ENCODE measurements around the gene REG1B. TPM values are rescaled to one million over a fixed set of nuclear protein-coding genes. Genes with fewer than 3 reads are reported as not detected.

The REG1B gene
- total RNA-seq, 4 donors from 2014 or later, result not detected

- peaks cover 0 to 16% (median 0%) of the 10 kb centered on the region in 3 donors for H3K9me3 ChIP-seq
- no peak for ATAC-seq
- H3K27ac ChIP-seq, result no peak overlapping the region
- 50 to 73% methylated on average over 2 of the region's 2 CpGs for WGBS, 2 donors (ENCODE audit: low coverage in 1 of 2)
- no peak overlapping the region for H3K4me3 ChIP-seq
- no peaks in the 10 kb centered on the region for H3K27me3 ChIP-seq
- no peak for TF ChIP-seq POLR2AphosphoS5 (IDR thresholded peaks at IDR 0.05)
- TF ChIP-seq, protein P1, sequence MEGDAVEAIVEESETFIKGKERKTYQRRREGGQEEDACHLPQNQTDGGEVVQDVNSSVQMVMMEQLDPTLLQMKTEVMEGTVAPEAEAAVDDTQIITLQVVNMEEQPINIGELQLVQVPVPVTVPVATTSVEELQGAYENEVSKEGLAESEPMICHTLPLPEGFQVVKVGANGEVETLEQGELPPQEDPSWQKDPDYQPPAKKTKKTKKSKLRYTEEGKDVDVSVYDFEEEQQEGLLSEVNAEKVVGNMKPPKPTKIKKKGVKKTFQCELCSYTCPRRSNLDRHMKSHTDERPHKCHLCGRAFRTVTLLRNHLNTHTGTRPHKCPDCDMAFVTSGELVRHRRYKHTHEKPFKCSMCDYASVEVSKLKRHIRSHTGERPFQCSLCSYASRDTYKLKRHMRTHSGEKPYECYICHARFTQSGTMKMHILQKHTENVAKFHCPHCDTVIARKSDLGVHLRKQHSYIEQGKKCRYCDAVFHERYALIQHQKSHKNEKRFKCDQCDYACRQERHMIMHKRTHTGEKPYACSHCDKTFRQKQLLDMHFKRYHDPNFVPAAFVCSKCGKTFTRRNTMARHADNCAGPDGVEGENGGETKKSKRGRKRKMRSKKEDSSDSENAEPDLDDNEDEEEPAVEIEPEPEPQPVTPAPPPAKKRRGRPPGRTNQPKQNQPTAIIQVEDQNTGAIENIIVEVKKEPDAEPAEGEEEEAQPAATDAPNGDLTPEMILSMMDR (IDR thresholded peaks at IDR 0.05), result no peak
- H3K36me3 ChIP-seq, result no peaks in the 10 kb centered on the region
- no peaks in the 10 kb centered on the region for H3K4me1 ChIP-seq
These were observed 15.4 kb upstream of the REG1B start for GRCh38 chr2:79103214-79103613.

DNA sequence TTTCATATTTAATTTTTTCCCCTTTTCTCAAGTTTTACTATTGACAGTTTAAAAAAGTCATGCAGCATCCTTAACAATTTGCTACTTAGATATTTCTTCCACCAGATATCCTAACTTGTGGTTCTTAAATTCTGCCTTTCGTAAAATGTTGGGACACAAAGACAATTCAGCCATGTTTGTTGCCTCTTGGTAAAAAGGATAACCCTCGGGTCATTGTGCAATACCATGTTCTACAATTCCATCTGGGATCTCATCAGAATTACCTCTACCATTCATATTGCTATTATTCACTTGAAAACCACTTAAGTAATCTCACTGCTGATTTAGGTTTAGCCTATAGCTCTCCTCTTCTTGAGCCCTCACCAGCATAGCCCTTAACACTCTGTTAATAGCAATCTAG, 13.2 kb upstream of the REG1B start:
- H3K27me3 ChIP-seq, result no peaks in the 10 kb centered on the region
- no peak overlapping the region for H3K27ac ChIP-seq
- 87 to 89% methylated on average over 2 of the region's 2 CpGs for WGBS, 2 donors (ENCODE audit: low coverage in 1 of 2)
- TF ChIP-seq EP300 (IDR thresholded peaks at IDR 0.05) (no peak), POLR2AphosphoS5 (IDR thresholded peaks at IDR 0.05) (no peak), POLR2A (IDR thresholded peaks at IDR 0.05) (no peak)
- H3K36me3 ChIP-seq, result no peaks in the 10 kb centered on the region
- H3K4me3 ChIP-seq, result no peak overlapping the region
- H3K4me1 ChIP-seq, result no peaks in the 10 kb centered on the region
- ATAC-seq, result no peak
- peaks cover 0 to 16% (median 0%) of the 10 kb centered on the region in 3 donors for H3K9me3 ChIP-seq

DNA sequence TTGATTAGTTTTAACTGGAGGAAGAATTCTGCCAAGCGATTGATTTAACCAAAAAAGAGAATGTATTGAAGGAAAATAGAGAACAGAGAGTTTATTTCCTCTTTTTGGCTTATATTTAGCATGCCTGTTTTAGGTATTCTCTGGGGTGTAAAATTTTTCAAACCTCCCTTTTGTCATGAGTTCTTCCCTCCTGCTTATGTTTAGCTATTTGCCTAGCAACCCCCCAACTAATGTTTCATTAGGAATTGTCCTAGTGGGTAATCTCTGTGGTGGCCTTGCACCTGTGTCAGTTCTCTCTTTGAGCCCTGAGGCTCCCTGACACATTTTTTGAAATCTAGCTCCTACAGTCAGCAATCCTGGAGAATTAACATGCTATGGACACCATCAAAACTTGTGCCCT, 12.5 kb upstream of the REG1B start:
- peaks cover 0 to 16% (median 0%) of the 10 kb centered on the region in 3 donors for H3K9me3 ChIP-seq
- H3K27me3 ChIP-seq, result no peaks in the 10 kb centered on the region
- WGBS, 2 donors (ENCODE audit: low coverage in 1 of 2), result 92 to 94% methylated on average over 1 of the region's 1 CpG
- ATAC-seq, result no peak
- H3K4me1 ChIP-seq, result no peaks in the 10 kb centered on the region
- H3K27ac ChIP-seq, result no peak overlapping the region
- H3K4me3 ChIP-seq, result no peak overlapping the region
- no peaks in the 10 kb centered on the region for H3K36me3 ChIP-seq
- TF ChIP-seq POLR2A (IDR thresholded peaks at IDR 0.05), result no peak

DNA sequence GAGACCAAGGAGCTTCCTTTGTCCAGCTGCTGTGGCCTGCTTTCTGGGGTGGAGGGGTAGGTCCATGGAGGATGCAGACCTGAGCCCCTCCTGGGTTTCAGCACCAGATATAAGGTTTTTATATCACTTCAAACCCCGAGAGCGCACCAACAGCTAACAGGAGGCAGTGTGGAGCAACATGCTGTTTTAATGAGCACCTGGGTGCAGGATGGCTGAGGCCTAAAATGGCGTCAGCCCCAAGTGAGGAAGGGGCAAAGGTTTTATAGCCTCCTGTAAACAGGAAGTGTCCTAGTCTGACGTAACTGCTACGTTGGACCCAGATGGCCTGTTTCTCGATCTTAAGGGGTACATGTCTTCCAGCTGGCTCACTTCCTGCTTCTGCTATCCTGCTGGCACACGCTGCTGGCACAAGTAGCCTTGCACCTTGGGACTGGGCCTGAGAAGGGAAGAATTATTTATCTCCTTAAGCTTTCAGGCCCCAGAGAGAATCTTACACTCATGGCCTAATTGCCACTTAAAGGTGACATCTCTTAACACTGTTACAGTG, 11.4 kb upstream of the REG1B start:
- H3K27ac ChIP-seq, result no peak overlapping the region
- WGBS, 2 donors (ENCODE audit: low coverage in 1 of 2), result 57 to 71% methylated on average over 6 to 7 of the region's 7 CpGs
- H3K4me3 ChIP-seq, result no peak overlapping the region
- H3K27me3 ChIP-seq, result no peaks in the 10 kb centered on the region
- peaks cover 0 to 16% (median 0%) of the 10 kb centered on the region in 3 donors for H3K9me3 ChIP-seq
- H3K36me3 ChIP-seq, result no peaks in the 10 kb centered on the region
- H3K4me1 ChIP-seq, result no peaks in the 10 kb centered on the region
- no peak for TF ChIP-seq POLR2A (IDR thresholded peaks at IDR 0.05)
- TF ChIP-seq EP300 (IDR thresholded peaks at IDR 0.05), result no peak
- no peak for ATAC-seq

- no peaks in the 10 kb centered on the region for H3K27me3 ChIP-seq
- no peaks in the 10 kb centered on the region for H3K4me1 ChIP-seq
- H3K27ac ChIP-seq, result no peak overlapping the region
- peaks cover 0 to 16% (median 0%) of the 10 kb centered on the region in 3 donors for H3K9me3 ChIP-seq
- TF ChIP-seq POLR2A (IDR thresholded peaks at IDR 0.05) (no peak), POLR2AphosphoS5 (IDR thresholded peaks at IDR 0.05) (no peak), EP300 (IDR thresholded peaks at IDR 0.05) (no peak)
- TF ChIP-seq, protein P1 (IDR thresholded peaks at IDR 0.05), result no peak
- no peak for ATAC-seq
- 58 to 88% methylated on average over 2 to 6 of the region's 6 CpGs for WGBS, 2 donors (ENCODE audit: low coverage in 1 of 2)
- H3K36me3 ChIP-seq, result no peaks in the 10 kb centered on the region
- no peak overlapping the region for H3K4me3 ChIP-seq
These were observed 10.1 kb upstream of the REG1B start for GRCh38 chr2:79097843-79098242.

- TF ChIP-seq POLR2A (IDR thresholded peaks at IDR 0.05) (no peak), EP300 (IDR thresholded peaks at IDR 0.05) (no peak), POLR2AphosphoS5 (IDR thresholded peaks at IDR 0.05) (no peak)
- TF ChIP-seq, protein P1 (IDR thresholded peaks at IDR 0.05), result no peak
- no peaks in the 10 kb centered on the region for H3K36me3 ChIP-seq
These were observed 2.9 kb upstream of the REG1B start for GRCh38 chr2:79090693-79091092.

More at GRCh38 chr2:79090693-79091092, 2.9 kb upstream of the REG1B start:
- Histone ChIP-seq H3K4me1 (no peaks in the 10 kb centered on the region), H3K27ac (no peak overlapping the region), H3K9me3 (no peaks in the 10 kb centered on the region), H3K4me3 (no peak overlapping the region), H3K27me3 (no peaks in the 10 kb centered on the region)
- ATAC-seq, result no peak
- WGBS, 2 donors (ENCODE audit: low coverage in 1 of 2), result 83 to 90% methylated on average over 4 of the region's 4 CpGs
